A549 treated with AZD9567 at 1 μM for 4 hours (cell line): ENCODE data around the gene USP26. TPM values are rescaled to one million over a fixed set of nuclear protein-coding genes. Genes with fewer than 3 reads are reported as not detected.

ENCODE experiments used
- total RNA-seq: library from RNA; stranded (reverse); fragments of 200-300 nt; extraction: Qiagen RNA extraction; gene quantifications from 5 replicates; pipeline ENCODE4 v1.2.3, GENCODE V29; 2022; ENCODE audit not compliant: insufficient read depth

USP26 gene, protein sequence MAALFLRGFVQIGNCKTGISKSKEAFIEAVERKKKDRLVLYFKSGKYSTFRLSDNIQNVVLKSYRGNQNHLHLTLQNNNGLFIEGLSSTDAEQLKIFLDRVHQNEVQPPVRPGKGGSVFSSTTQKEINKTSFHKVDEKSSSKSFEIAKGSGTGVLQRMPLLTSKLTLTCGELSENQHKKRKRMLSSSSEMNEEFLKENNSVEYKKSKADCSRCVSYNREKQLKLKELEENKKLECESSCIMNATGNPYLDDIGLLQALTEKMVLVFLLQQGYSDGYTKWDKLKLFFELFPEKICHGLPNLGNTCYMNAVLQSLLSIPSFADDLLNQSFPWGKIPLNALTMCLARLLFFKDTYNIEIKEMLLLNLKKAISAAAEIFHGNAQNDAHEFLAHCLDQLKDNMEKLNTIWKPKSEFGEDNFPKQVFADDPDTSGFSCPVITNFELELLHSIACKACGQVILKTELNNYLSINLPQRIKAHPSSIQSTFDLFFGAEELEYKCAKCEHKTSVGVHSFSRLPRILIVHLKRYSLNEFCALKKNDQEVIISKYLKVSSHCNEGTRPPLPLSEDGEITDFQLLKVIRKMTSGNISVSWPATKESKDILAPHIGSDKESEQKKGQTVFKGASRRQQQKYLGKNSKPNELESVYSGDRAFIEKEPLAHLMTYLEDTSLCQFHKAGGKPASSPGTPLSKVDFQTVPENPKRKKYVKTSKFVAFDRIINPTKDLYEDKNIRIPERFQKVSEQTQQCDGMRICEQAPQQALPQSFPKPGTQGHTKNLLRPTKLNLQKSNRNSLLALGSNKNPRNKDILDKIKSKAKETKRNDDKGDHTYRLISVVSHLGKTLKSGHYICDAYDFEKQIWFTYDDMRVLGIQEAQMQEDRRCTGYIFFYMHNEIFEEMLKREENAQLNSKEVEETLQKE
- not detected in 5 replicates for total RNA-seq

GRCh38 chrX:133097031-133097430 is at the start of gene USP26:
USP26 (minus strand) TSS chrX:133097109; CDS start chrX:133028220, 68,889 bp downstream.

Other genes starting within 250 kb of the USP26 start
- 0.03 to 0.09 TPM (median 0.08 TPM) in 4 of 5 replicates, not detected in the other for gene HS6ST2, start 138.5 kb downstream of the USP26 start, total RNA-seq
- not detected in 5 replicates for gene TFDP3, start 121.2 kb upstream of the USP26 start, total RNA-seq